Spleen (tissue), 7 donors: ENCODE measurements around the gene MT1G.

Experiments
- POLR2A ChIP-seq, 3 donors: fragments of 450-650 bp; IDR thresholded peaks; one replicate each; pipeline ENCODE4 v1.5.1; 2017; ENCODE audit warnings: antibody characterized with exemption in 3 of 3, mild to moderate bottlenecking in 1 of 3
- POLR2AphosphoS5 ChIP-seq, 3 donors: sonication (generic); formaldehyde crosslinking; IDR thresholded peaks; one replicate each; pipeline ENCODE4 v1.5.1; 2017; ENCODE audit warnings: antibody characterized with exemption in 3 of 3
- TF ChIP-seq, protein P1 (sequence below), 11 experiments: fragments of 200-600 bp in 7 of 11; fragments of 450-650 bp in 4 of 11; sonication (generic) in 4 of 11; IDR thresholded peaks in 8 of 11; conservative IDR thresholded peaks in 3 of 11; 1 replicate in 7 of 11; 2 replicates in 4 of 11; pipeline versions ENCODE4 v1.4.0 to v1.8.0; 2016 to 2021; ENCODE audit warnings: antibody characterized with exemption in 11 of 11, inconsistent platforms in 4 of 11, mild to moderate bottlenecking in 1 of 11
- donor health status: DM: no; HTN: no; CAD: no; lungs with moderate emphysema.
- donor health status: DM: no; HTN: no; CAD: no.
- donor health status: DM: no; HTN: no; CAD: no.

DNA sequence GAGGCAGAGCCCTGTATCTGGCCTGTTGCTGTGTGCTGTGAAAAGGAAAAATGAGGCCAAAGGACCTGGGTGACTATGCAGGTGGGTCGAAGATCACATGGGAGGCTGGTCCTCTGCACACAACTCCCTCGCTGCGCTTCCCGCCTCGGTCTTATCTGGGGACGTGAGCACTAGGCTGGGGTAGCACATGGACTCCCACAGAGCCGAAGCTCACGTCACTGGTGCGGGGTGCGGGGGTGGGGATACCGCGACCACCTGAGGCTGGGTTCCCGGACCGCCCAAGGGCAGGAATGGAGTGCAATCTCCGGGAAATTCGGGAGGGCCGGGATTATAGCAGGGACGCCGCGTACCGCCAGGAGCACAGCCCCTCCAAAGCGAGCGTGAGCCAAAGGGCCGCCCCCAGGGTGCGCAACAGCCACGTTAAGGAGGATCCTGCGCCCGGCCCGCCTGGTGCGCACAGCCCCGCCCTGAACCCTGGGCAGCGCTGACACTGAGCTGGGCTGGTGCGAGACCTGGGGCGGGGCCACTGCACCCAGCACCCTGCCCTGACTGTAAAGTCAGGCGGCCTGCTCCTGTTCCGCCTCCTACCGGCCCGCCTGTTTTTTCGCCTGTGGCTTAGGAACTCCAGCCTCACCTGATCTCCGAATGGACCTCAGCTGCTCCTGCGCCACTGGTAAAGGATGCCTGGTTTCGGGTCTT, 24.6 kb downstream of the MT1G start:
- TF ChIP-seq, protein P1, sequence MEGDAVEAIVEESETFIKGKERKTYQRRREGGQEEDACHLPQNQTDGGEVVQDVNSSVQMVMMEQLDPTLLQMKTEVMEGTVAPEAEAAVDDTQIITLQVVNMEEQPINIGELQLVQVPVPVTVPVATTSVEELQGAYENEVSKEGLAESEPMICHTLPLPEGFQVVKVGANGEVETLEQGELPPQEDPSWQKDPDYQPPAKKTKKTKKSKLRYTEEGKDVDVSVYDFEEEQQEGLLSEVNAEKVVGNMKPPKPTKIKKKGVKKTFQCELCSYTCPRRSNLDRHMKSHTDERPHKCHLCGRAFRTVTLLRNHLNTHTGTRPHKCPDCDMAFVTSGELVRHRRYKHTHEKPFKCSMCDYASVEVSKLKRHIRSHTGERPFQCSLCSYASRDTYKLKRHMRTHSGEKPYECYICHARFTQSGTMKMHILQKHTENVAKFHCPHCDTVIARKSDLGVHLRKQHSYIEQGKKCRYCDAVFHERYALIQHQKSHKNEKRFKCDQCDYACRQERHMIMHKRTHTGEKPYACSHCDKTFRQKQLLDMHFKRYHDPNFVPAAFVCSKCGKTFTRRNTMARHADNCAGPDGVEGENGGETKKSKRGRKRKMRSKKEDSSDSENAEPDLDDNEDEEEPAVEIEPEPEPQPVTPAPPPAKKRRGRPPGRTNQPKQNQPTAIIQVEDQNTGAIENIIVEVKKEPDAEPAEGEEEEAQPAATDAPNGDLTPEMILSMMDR (IDR thresholded peaks at IDR 0.05 in 8 of 11, conservative IDR thresholded peaks at IDR 0.05 in 3 of 11), result peak in 10 of 11 experiments; percentile 20 to 54 (median 24)
- no peak for TF ChIP-seq POLR2A (IDR thresholded peaks at IDR 0.05)
- TF ChIP-seq POLR2AphosphoS5 (IDR thresholded peaks at IDR 0.05), result peak in 2 of 3 donors; percentile 62 to 78
